Osteocyte (in vitro differentiated cells): ENCODE data around the gene LMOD1. TPM values are rescaled to one million over a fixed set of nuclear protein-coding genes. Genes with fewer than 3 reads are reported as not detected.

Experiments used
- DNase-seq: peaks from one replicate; pipeline ENCODE4 v3.0.0; 2021; ENCODE audit warnings: mixed read lengths; ENCODE audit not compliant: unreplicated experiment; ENCODE audit errors: extremely low spot score
- H3K27ac Mint-ChIP-seq: one replicate; pipeline ENCODE4 v1.8.0; 2021; ENCODE audit warnings: mild to moderate bottlenecking, mixed read lengths; ENCODE audit not compliant: unreplicated experiment
- H3K27me3 Mint-ChIP-seq: one replicate; pipeline ENCODE4 v1.8.0; 2021; ENCODE audit warnings: mixed read lengths; ENCODE audit not compliant: unreplicated experiment
- H3K36me3 Mint-ChIP-seq: one replicate; pipeline ENCODE4 v1.8.0; 2021; ENCODE audit warnings: mixed read lengths; ENCODE audit not compliant: unreplicated experiment
- H3K4me1 Mint-ChIP-seq: one replicate; pipeline ENCODE4 v1.8.0; 2021; ENCODE audit warnings: mixed read lengths; ENCODE audit not compliant: unreplicated experiment
- H3K4me3 Mint-ChIP-seq: one replicate; pipeline ENCODE4 v1.8.0; 2021; ENCODE audit warnings: mild to moderate bottlenecking, moderate library complexity, mixed read lengths; ENCODE audit not compliant: unreplicated experiment
- H3K9me3 Mint-ChIP-seq: one replicate; pipeline ENCODE4 v1.8.0; 2021; ENCODE audit warnings: mixed read lengths; ENCODE audit not compliant: unreplicated experiment
- total RNA-seq: library from RNA; stranded (reverse); gene quantifications from 2 replicates; pipeline ENCODE4 v1.2.1, GENCODE V29; 2021
- TF ChIP-seq, protein P1 (sequence below): fragments of 200-600 bp; sonication (generic); IDR thresholded peaks from 2 replicates; pipeline ENCODE4 v1.5.0; 2021; ENCODE audit warnings: antibody characterized with exemption, mild to moderate bottlenecking, moderate library complexity

The LMOD1 gene
- total RNA-seq, 1 donor from 2014 or later = 15.9 TPM

DNA sequence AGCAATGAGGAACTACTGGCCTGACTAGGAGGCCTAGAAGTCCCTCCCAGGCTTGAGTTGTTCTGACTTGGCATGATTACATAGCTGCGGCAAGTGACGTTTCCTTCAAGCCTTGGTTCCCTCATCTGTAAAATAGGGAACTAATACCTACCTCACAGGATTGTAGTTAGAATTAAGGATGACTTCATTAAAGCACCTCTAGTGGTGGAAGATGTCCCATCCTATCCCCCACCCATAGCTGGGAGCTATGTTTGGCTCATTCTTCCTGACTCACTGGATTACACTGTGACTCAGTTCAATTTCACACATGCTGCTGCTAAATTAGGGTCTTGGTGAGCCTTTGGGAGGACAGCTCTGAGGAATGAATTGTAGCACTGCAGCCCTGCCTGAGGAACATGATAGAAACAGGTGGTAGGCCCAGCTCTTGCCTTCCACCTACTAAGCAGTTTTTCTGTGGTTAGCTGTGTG, 63.6 kb downstream of the LMOD1 start:
- H3K9me3 Mint-ChIP-seq = no peaks in the 10 kb centered on the region
- peak overlapping the region; percentile 31 for H3K27ac Mint-ChIP-seq
- TF ChIP-seq, protein P1, sequence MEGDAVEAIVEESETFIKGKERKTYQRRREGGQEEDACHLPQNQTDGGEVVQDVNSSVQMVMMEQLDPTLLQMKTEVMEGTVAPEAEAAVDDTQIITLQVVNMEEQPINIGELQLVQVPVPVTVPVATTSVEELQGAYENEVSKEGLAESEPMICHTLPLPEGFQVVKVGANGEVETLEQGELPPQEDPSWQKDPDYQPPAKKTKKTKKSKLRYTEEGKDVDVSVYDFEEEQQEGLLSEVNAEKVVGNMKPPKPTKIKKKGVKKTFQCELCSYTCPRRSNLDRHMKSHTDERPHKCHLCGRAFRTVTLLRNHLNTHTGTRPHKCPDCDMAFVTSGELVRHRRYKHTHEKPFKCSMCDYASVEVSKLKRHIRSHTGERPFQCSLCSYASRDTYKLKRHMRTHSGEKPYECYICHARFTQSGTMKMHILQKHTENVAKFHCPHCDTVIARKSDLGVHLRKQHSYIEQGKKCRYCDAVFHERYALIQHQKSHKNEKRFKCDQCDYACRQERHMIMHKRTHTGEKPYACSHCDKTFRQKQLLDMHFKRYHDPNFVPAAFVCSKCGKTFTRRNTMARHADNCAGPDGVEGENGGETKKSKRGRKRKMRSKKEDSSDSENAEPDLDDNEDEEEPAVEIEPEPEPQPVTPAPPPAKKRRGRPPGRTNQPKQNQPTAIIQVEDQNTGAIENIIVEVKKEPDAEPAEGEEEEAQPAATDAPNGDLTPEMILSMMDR = no peak
- peaks cover 26% of the 10 kb centered on the region for H3K4me1 Mint-ChIP-seq
- no peak overlapping the region for H3K4me3 Mint-ChIP-seq
- DNase-seq = no peak
- no peaks in the 10 kb centered on the region for H3K27me3 Mint-ChIP-seq
- peaks cover 4% of the 10 kb centered on the region for H3K36me3 Mint-ChIP-seq

DNA sequence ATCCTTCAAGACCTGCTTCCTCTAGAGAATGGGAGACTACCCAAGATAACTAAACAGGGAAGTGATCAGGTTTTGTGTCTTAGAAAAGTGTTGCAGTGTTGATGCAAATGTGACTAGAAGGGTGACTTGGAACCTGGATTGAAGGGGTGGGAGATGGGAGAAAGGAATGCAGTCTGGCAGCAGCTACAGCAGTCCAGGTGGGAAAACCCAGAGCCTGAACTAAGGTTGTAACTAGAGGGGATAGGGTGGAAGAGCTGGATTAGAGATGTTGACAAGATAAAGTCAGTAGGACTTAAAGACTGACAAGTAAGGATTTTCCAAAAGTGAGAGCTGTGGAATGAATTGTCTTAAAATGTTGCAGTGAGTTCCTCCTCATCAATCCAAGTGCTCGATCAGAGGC, 64.7 kb downstream of the LMOD1 start:
- Mint-ChIP-seq H3K4me1 (peaks cover 26% of the 10 kb centered on the region), H3K27me3 (no peaks in the 10 kb centered on the region), H3K9me3 (no peaks in the 10 kb centered on the region), H3K36me3 (peaks cover 6% of the 10 kb centered on the region), H3K27ac (peak overlapping the region; percentile 29), H3K4me3 (no peak overlapping the region)
- TF ChIP-seq, protein P1 = no peak
- no peak for DNase-seq

DNA sequence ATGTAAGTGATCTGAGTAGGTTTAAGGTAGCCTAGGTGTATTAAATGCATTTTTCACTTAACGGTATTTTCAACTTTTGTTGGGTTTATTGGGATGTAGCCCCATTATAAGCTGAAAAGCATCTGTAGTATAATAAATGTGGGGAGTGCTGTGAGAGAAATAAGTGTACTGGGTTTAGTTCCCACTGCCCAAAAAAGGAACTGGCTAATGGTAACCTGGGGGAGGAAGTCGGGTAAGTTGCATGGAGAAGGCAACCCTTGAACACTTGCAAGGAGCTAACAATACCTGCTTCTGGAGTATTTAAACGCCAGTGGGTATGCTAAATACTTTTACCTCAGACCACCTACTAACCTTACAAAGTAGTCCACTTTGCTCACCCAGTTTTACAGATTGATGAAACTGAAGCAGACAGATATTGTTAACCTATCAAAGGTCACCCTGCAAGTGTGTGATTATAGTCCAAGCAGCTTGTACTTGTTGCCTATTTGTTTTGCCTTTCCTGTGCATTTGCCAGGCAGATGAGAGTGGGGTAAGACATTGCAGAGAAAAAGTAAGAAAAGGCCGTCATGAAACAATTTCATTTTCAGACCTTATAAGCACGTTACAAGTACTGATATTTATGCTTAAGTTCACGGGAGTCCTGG, 65.3 kb downstream of the LMOD1 start:
- Mint-ChIP-seq H3K36me3 (peaks cover 9% of the 10 kb centered on the region), H3K4me3 (no peak overlapping the region), H3K27ac (no peak overlapping the region)

DNA sequence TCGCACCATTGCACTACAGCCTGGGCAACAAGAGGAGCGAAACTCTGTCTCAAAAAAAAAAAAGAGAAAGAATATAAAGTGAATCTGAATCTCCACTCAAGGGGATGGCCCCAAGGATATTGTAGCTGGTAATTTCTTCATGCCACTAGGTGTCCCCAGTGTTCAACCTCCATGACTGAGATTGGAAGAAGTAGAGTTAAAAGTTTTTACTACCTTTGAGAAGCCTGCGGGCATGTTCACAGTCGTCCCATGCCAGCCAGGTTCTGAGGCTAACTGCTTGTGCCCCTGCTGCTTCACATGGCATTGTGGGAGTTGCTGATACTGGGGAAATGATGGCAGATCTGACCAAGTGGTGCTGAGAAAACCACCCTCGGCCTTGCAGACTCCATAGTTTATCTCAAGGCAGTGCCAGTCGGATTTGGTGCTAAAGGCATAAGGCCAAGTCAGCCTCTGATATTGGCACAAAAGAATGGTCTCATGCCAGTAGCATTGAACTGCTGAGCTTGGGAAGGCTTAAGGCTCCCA, 68.4 kb downstream of the LMOD1 start:
- H3K36me3 Mint-ChIP-seq = peaks cover 17% of the 10 kb centered on the region
- H3K4me1 Mint-ChIP-seq = peaks cover 6% of the 10 kb centered on the region
- no peaks in the 10 kb centered on the region for H3K27me3 Mint-ChIP-seq
- no peak overlapping the region for H3K4me3 Mint-ChIP-seq
- TF ChIP-seq, protein P1 = peak; percentile 70
- no peak overlapping the region for H3K27ac Mint-ChIP-seq
- no peaks in the 10 kb centered on the region for H3K9me3 Mint-ChIP-seq
- DNase-seq = no peak

More for the DNA sequence above, 65.3 kb downstream of the LMOD1 start:
- TF ChIP-seq, protein P1 = no peak
- no peak for DNase-seq
- Mint-ChIP-seq H3K27me3 (no peaks in the 10 kb centered on the region), H3K9me3 (no peaks in the 10 kb centered on the region), H3K4me1 (peaks cover 26% of the 10 kb centered on the region)

DNA sequence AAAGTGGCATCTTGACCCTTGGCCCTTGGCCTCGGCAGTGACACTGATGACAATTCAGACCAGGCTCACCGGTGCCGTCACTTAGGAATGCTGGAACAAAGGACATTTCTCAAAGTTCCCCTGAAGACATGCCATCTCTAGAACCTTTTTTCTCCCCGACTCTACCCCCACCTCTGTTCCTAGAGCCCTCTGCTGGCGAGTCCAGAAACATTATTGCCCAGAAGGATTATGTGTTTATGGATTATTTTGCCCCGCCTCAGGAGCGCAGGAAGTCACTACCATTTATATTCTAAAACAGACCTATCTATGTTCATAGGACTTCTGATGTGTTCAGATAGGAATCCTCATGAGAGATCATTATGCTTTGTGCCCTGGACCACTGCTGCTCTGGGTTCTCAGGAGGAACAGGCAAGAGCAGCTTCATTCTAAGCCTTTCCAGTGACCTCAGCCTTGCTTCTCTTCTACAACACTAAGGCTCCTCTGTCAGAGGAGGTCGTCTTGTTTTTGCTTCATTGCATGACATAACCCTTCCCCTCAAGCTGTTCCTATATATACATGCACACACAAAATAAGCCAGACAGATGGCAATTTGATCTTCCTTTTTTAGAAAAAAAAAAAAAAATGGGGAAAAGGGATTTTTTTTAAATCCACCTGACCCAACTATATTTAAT, 70.1 kb downstream of the LMOD1 start:
- TF ChIP-seq, protein P1 = peak; percentile 47
- Mint-ChIP-seq H3K9me3 (no peaks in the 10 kb centered on the region), H3K27ac (no peak overlapping the region), H3K36me3 (peaks cover 31% of the 10 kb centered on the region), H3K4me1 (no peaks in the 10 kb centered on the region), H3K27me3 (no peaks in the 10 kb centered on the region), H3K4me3 (no peak overlapping the region)
- no peak for DNase-seq
